Mesenchymal stem cell (in vitro differentiated cells and primary cell): ENCODE measurements around the gene MKLN1.
"Not testable (repeated sequence)": the region's sequence is repeated elsewhere in the genome, so short reads cannot be mapped to it uniquely, and the experiment has no call there.

ENCODE experiments used
- DNase-seq: peaks from one replicate; pipeline ENCODE4 v3.0.0-alpha.2; 2013
- H2AFZ ChIP-seq: one replicate; pipeline ENCODE4 v1.6.1; 2013; ENCODE audit warnings: low read depth, mild to moderate bottlenecking, control low read depth, inconsistent platforms, low read length, moderate library complexity
- H2AK5ac ChIP-seq: 2 replicates; pipeline ENCODE4 v1.6.1; 2013; ENCODE audit warnings: low read length, moderate library complexity, mild to moderate bottlenecking, inconsistent platforms; ENCODE audit not compliant: severe bottlenecking
- H2BK120ac ChIP-seq: one replicate; pipeline ENCODE4 v1.6.1; 2013; ENCODE audit warnings: low read depth, mild to moderate bottlenecking, inconsistent platforms, low read length, moderate library complexity
- H2BK12ac ChIP-seq, 2 experiments: one replicate each; pipeline ENCODE4 v1.6.1; 2013; ENCODE audit warnings: inconsistent platforms in 2 of 2, low read length in 2 of 2, mild to moderate bottlenecking in 2 of 2, moderate library complexity in 2 of 2, control low read depth in 1 of 2
- H2BK15ac ChIP-seq: one replicate; pipeline ENCODE4 v1.6.1; 2013; ENCODE audit warnings: mild to moderate bottlenecking, low read depth, inconsistent platforms; ENCODE audit not compliant: poor library complexity, severe bottlenecking
- H2BK5ac ChIP-seq: 2 replicates; pipeline ENCODE4 v1.6.1; 2013; ENCODE audit warnings: low read depth, mild to moderate bottlenecking, low read length, control low read depth, inconsistent platforms; ENCODE audit not compliant: poor library complexity, severe bottlenecking
- H3K14ac ChIP-seq, 2 experiments: one replicate each; pipeline ENCODE4 v1.6.1; 2013; ENCODE audit warnings: inconsistent platforms in 2 of 2, low read length in 2 of 2, control low read depth in 1 of 2, mild to moderate bottlenecking in 1 of 2, moderate library complexity in 1 of 2
- H3K18ac ChIP-seq, 2 experiments: one replicate each; pipeline ENCODE4 v1.6.1; 2013; ENCODE audit warnings: inconsistent platforms in 2 of 2, low read length in 2 of 2, control low read depth in 1 of 2, low read depth in 1 of 2, mild to moderate bottlenecking in 1 of 2
- H3K23ac ChIP-seq, 2 experiments: one replicate each; pipeline ENCODE4 v1.6.1; 2013; ENCODE audit warnings: inconsistent platforms in 2 of 2, low read length in 2 of 2, mild to moderate bottlenecking in 2 of 2, moderate library complexity in 2 of 2, control low read depth in 1 of 2
- H3K27ac ChIP-seq: 2 replicates; pipeline ENCODE4 v1.5.1; 2013; ENCODE audit warnings: mild to moderate bottlenecking, moderate library complexity, low read length, control low read depth, inconsistent platforms; ENCODE audit not compliant: poor library complexity, severe bottlenecking
- H3K27me3 ChIP-seq, 2 experiments: 2 replicates each; pipeline versions ENCODE4 v1.6.1 to v1.7.0; 2013; ENCODE audit warnings: low read length in 2 of 2, mild to moderate bottlenecking in 2 of 2, moderate library complexity in 2 of 2, control low read depth in 1 of 2, inconsistent platforms in 1 of 2; ENCODE audit not compliant: control insufficient read depth in 1 of 2, insufficient read depth in 1 of 2
- H3K36me3 ChIP-seq, 2 experiments: 2 replicates each; pipeline versions ENCODE4 v1.6.1 to v1.7.0; 2013; ENCODE audit warnings: low read length in 2 of 2, control low read depth in 1 of 2, inconsistent platforms in 1 of 2, low read depth in 1 of 2, mild to moderate bottlenecking in 1 of 2; ENCODE audit not compliant: insufficient read depth in 2 of 2, control insufficient read depth in 1 of 2
- H3K4ac ChIP-seq, 2 experiments: one replicate each; pipeline ENCODE4 v1.6.1; 2013; ENCODE audit warnings: inconsistent platforms in 2 of 2, low read length in 2 of 2, mild to moderate bottlenecking in 2 of 2, moderate library complexity in 2 of 2, control low read depth in 1 of 2, low read depth in 1 of 2
- H3K4me1 ChIP-seq: 2 replicates; pipeline ENCODE4 v1.6.1; 2013; ENCODE audit warnings: low read depth, low read length, control low read depth; ENCODE audit not compliant: control insufficient read depth, insufficient read depth
- H3K4me2 ChIP-seq: 2 replicates; pipeline ENCODE4 v1.6.1; 2013; ENCODE audit warnings: low read length, mild to moderate bottlenecking, inconsistent platforms; ENCODE audit not compliant: poor library complexity, severe bottlenecking
- H3K4me3 ChIP-seq, 2 experiments: 2 replicates each; pipeline versions ENCODE4 v1.5.1 to v1.7.0; 2013; ENCODE audit warnings: low read length in 2 of 2, mild to moderate bottlenecking in 2 of 2, control low read depth in 1 of 2, low read depth in 1 of 2; ENCODE audit not compliant: insufficient read depth in 1 of 2
- H3K79me1 ChIP-seq: replicated peaks from 2 replicates; pipeline ENCODE4 v1.6.1; 2013; ENCODE audit warnings: mild to moderate bottlenecking, control low read depth, low read length, inconsistent platforms; ENCODE audit not compliant: poor library complexity, severe bottlenecking
- H3K9ac ChIP-seq: 2 replicates; pipeline ENCODE4 v1.7.0; 2013; ENCODE audit warnings: mild to moderate bottlenecking, low read length, moderate library complexity
- H3K9me3 ChIP-seq: 2 replicates; pipeline ENCODE4 v1.7.0; 2013; ENCODE audit warnings: mild to moderate bottlenecking, low read length; ENCODE audit not compliant: control insufficient read depth
- H4K8ac ChIP-seq: one replicate; pipeline ENCODE4 v1.6.1; 2013; ENCODE audit warnings: inconsistent platforms, mild to moderate bottlenecking, low read length, moderate library complexity
- H4K91ac ChIP-seq: one replicate; pipeline ENCODE4 v1.6.1; 2013; ENCODE audit warnings: mild to moderate bottlenecking, low read length, inconsistent platforms
- WGBS: methylation state at CpG from one replicate; pipeline ENCODE4 v1.1.7; 2013; ENCODE audit warnings: mixed read lengths; 5-methylcytosine and 5-hydroxymethylcytosine counted together

Gene MKLN1

GRCh38 chr7:131331806-131332205, 4.1 kb downstream of the MKLN1 start:
- no peaks in the 10 kb centered on the region for H3K79me1 ChIP-seq
- H3K36me3 ChIP-seq = peaks cover 6 to 17% of the 10 kb centered on the region in 2 experiments
- no peak overlapping the region for H2AK5ac ChIP-seq
- H3K9me3 ChIP-seq = peaks cover 23% of the 10 kb centered on the region
- H3K9ac ChIP-seq = no peak overlapping the region
- H3K4me2 ChIP-seq = no peak overlapping the region
- H3K18ac ChIP-seq = no peak overlapping the region
- no peaks in the 10 kb centered on the region for H3K27me3 ChIP-seq
- no CpG with 5 or more reads among the region's 1 CpG for WGBS
- no peak overlapping the region for H3K14ac ChIP-seq
- no peak for DNase-seq
- H3K4me3 ChIP-seq = no peak overlapping the region
- H2BK5ac ChIP-seq = no peak overlapping the region
- H4K91ac ChIP-seq = no peak overlapping the region
- peaks cover 3% of the 10 kb centered on the region for H3K4me1 ChIP-seq
- H2AFZ ChIP-seq = no peak overlapping the region
- no peak overlapping the region for H3K27ac ChIP-seq
- H2BK12ac ChIP-seq = no peak overlapping the region
- H4K8ac ChIP-seq = no peak overlapping the region
- no peak overlapping the region for H3K4ac ChIP-seq
- no peak overlapping the region for H3K23ac ChIP-seq
- no peak overlapping the region for H2BK120ac ChIP-seq
- H2BK15ac ChIP-seq = no peak overlapping the region

GRCh38 chr7:131332729-131333128, 5.1 kb downstream of the MKLN1 start:
- Histone ChIP-seq H3K36me3 (peaks cover 6 to 17% of the 10 kb centered on the region in 2 experiments), H3K9me3 (peaks cover 30% of the 10 kb centered on the region)
- H2BK5ac ChIP-seq, H2BK120ac ChIP-seq, H3K27me3 ChIP-seq, H3K4me1 ChIP-seq, H3K9ac ChIP-seq, H2BK15ac ChIP-seq, H3K79me1 ChIP-seq, DNase-seq, H2BK12ac ChIP-seq, H3K23ac ChIP-seq, H3K18ac ChIP-seq, H4K91ac ChIP-seq, H2AFZ ChIP-seq, H3K4me3 ChIP-seq, H3K27ac ChIP-seq, H3K14ac ChIP-seq, H4K8ac ChIP-seq, H3K4ac ChIP-seq, H2AK5ac ChIP-seq, H3K4me2 ChIP-seq: not testable (repeated sequence)
- 97% methylated on average over 6 of the region's 6 CpGs for WGBS

- Histone ChIP-seq H2BK5ac (no peak overlapping the region), H3K79me1 (peaks cover 2% of the 10 kb centered on the region), H4K91ac (no peak overlapping the region), H3K27ac (no peak overlapping the region), H2BK15ac (no peak overlapping the region), H3K18ac (no peak overlapping the region), H3K23ac (no peak overlapping the region), H3K14ac (no peak overlapping the region), H2AK5ac (no peak overlapping the region), H3K4ac (no peak overlapping the region), H2BK120ac (no peak overlapping the region), H2AFZ (no peak overlapping the region), H3K4me3 (no peak overlapping the region), H3K4me1 (peaks cover 2% of the 10 kb centered on the region), H3K9ac (no peak overlapping the region), H4K8ac (no peak overlapping the region), H3K4me2 (no peak overlapping the region), H2BK12ac (no peak overlapping the region), H3K27me3 (no peaks in the 10 kb centered on the region), H3K9me3 (peaks cover 57% of the 10 kb centered on the region), H3K36me3 (peaks cover 6 to 35% of the 10 kb centered on the region in 2 experiments)
- DNase-seq = no peak
- WGBS = 100% methylated on average over 1 of the region's 2 CpGs
Measured at GRCh38 chr7:131335639-131336381, 8.1 kb downstream of the MKLN1 start.

GRCh38 chr7:131336956-131337355, 9.3 kb downstream of the MKLN1 start:
- no peak overlapping the region for H4K91ac ChIP-seq
- peaks cover 2% of the 10 kb centered on the region for H3K4me1 ChIP-seq
- H2BK15ac ChIP-seq = no peak overlapping the region
- H2BK5ac ChIP-seq = no peak overlapping the region
- H3K18ac ChIP-seq = no peak overlapping the region
- no peak overlapping the region for H2BK12ac ChIP-seq
- peaks cover 64% of the 10 kb centered on the region for H3K9me3 ChIP-seq
- no peak overlapping the region for H2AFZ ChIP-seq
- H3K9ac ChIP-seq = no peak overlapping the region
- H4K8ac ChIP-seq = no peak overlapping the region
- H2AK5ac ChIP-seq = no peak overlapping the region
- H3K4me3 ChIP-seq = no peak overlapping the region
- DNase-seq = peak; percentile 45
- no peak overlapping the region for H3K4me2 ChIP-seq
- peaks cover 3% of the 10 kb centered on the region for H3K79me1 ChIP-seq
- no peaks in the 10 kb centered on the region for H3K27me3 ChIP-seq
- no peak overlapping the region for H3K4ac ChIP-seq
- H3K14ac ChIP-seq = no peak overlapping the region
- H3K36me3 ChIP-seq = peaks cover 6 to 44% of the 10 kb centered on the region in 2 experiments
- no peak overlapping the region for H3K27ac ChIP-seq
- WGBS = 100% methylated on average over 2 of the region's 2 CpGs
- no peak overlapping the region for H2BK120ac ChIP-seq
- H3K23ac ChIP-seq = no peak overlapping the region
